Inflammatory macrophage (primary cell): ENCODE data around the gene POMC.

Experiments
- DNase-seq, 2 donors: peaks; one replicate each; pipeline ENCODE4 v3.0.0-alpha.2; 2020 to 2022

Gene POMC

GRCh38 chr2:25132299-25132635, 36.1 kb downstream of the POMC start:
- DNase-seq, result peak; percentile 23 to 42

GRCh38 chr2:25131567-25132298, 36.6 kb downstream of the POMC start:
- peak in 1 of 2 donors; percentile 39 for DNase-seq

- no peak for DNase-seq
Measured at GRCh38 chr2:25131253-25131566, 37.2 kb downstream of the POMC start.

GRCh38 chr2:25129901-25130520, 38.4 kb downstream of the POMC start:
- DNase-seq, result no peak

- no peak for DNase-seq
Measured at GRCh38 chr2:25127646-25128045, 40.7 kb downstream of the POMC start.

- DNase-seq, result peak in 1 of 2 donors; percentile 65
Measured at GRCh38 chr2:25127071-25127470, 41.3 kb downstream of the POMC start.

GRCh38 chr2:25125976-25126375, 42.4 kb downstream of the POMC start:
- DNase-seq, result peak; percentile 56 to 57

- no peak for DNase-seq
Measured at GRCh38 chr2:25125189-25125588, 43.2 kb downstream of the POMC start.

- peak; percentile 77 to 89 for DNase-seq
Measured at GRCh38 chr2:25123682-25124081, 44.7 kb downstream of the POMC start.

- no peak for DNase-seq
Measured at GRCh38 chr2:25122367-25122766, 46.0 kb downstream of the POMC start.

GRCh38 chr2:25119263-25119662, 49.1 kb downstream of the POMC start:
- DNase-seq, result no peak

GRCh38 chr2:25116956-25117355, 51.4 kb downstream of the POMC start:
- no peak for DNase-seq

- no peak for DNase-seq
Measured at GRCh38 chr2:25115902-25116301, 52.5 kb downstream of the POMC start.

- no peak for DNase-seq
Measured at GRCh38 chr2:25115249-25115883, 53.0 kb downstream of the POMC start.

GRCh38 chr2:25112113-25112512, 56.3 kb downstream of the POMC start:
- DNase-seq, result no peak
